CD4-positive, alpha-beta memory T cell (primary cell): ENCODE results near the gene C22orf15. TPM values are rescaled to one million over a fixed set of nuclear protein-coding genes. Genes with fewer than 3 reads are reported as not detected.
"Not testable (repeated sequence)": the region's sequence is repeated elsewhere in the genome, so short reads cannot be mapped to it uniquely, and the experiment has no call there.

Experiments used
- CTCF ChIA-PET: fragments of 350-600 bp; sonication (Branson Sonifier 250); formaldehyde crosslinking; loops from one replicate; lab custom pipeline; 2021; ENCODE audit warnings: inconsistent platforms; ENCODE audit not compliant: partially characterized antibody; lab: Charles Lee
- POLR2A ChIA-PET: fragments of 350-600 bp; sonication (Branson Sonifier 250); formaldehyde crosslinking; loops from one replicate; lab custom pipeline; 2021; ENCODE audit not compliant: partially characterized antibody; lab: Charles Lee
- DNase-seq, 5 donors: peaks; one replicate each; pipeline versions ENCODE4 v3.0.0 to v3.0.0-alpha.2; 2020 to 2022; ENCODE audit warnings: mixed read lengths in 1 of 5
- H3K27ac ChIP-seq: one replicate; pipeline ENCODE4 v1.7.0; 2013; ENCODE audit warnings: low read depth, low read length
- H3K27me3 ChIP-seq: 2 replicates; pipeline ENCODE4 v1.7.0; 2013; ENCODE audit warnings: mild to moderate bottlenecking, low read length, moderate library complexity; ENCODE audit not compliant: insufficient read depth
- H3K36me3 ChIP-seq: 2 replicates; pipeline ENCODE4 v1.7.0; 2013; ENCODE audit warnings: mild to moderate bottlenecking, low read length, moderate library complexity; ENCODE audit not compliant: insufficient read depth
- H3K4me1 ChIP-seq: 2 replicates; pipeline ENCODE4 v1.7.0; 2013; ENCODE audit warnings: mild to moderate bottlenecking, low read length, moderate library complexity; ENCODE audit not compliant: insufficient read depth
- H3K4me3 ChIP-seq, 2 donors: one replicate each; pipeline ENCODE4 v1.7.0; 2013; ENCODE audit warnings: low read length in 2 of 2, mild to moderate bottlenecking in 1 of 2
- H3K9me3 ChIP-seq, 2 donors: one replicate each; pipeline ENCODE4 v1.7.0; 2013; ENCODE audit warnings: low read length in 2 of 2, control low read depth in 1 of 2; ENCODE audit not compliant: control insufficient read depth in 1 of 2
- H3K27ac Mint-ChIP-seq, 7 donors: one replicate each; pipeline ENCODE4 v1.8.0; 2020 to 2021; ENCODE audit warnings: mixed read lengths in 7 of 7, mild to moderate bottlenecking in 6 of 7, inconsistent platforms in 3 of 7, moderate library complexity in 3 of 7
- H3K27me3 Mint-ChIP-seq, 2 donors: one replicate each; pipeline ENCODE4 v1.8.0; 2020 to 2021; ENCODE audit warnings: mixed read lengths in 2 of 2
- H3K36me3 Mint-ChIP-seq, 2 donors: one replicate each; pipeline ENCODE4 v1.8.0; 2020 to 2021; ENCODE audit warnings: mixed read lengths in 2 of 2, inconsistent platforms in 1 of 2, mild to moderate bottlenecking in 1 of 2
- H3K4me1 Mint-ChIP-seq, 4 donors: one replicate each; pipeline ENCODE4 v1.8.0; 2020 to 2021; ENCODE audit warnings: mixed read lengths in 4 of 4, mild to moderate bottlenecking in 1 of 4
- H3K4me3 Mint-ChIP-seq, 8 donors: one replicate each; pipeline ENCODE4 v1.8.0; 2020 to 2021; ENCODE audit warnings: mixed read lengths in 8 of 8, mild to moderate bottlenecking in 7 of 8, moderate library complexity in 6 of 8, inconsistent platforms in 3 of 8
- H3K9me3 Mint-ChIP-seq, 8 donors: one replicate each; pipeline ENCODE4 v1.8.0; 2020 to 2021; ENCODE audit warnings: mixed read lengths in 8 of 8, mild to moderate bottlenecking in 5 of 8, inconsistent platforms in 3 of 8, moderate library complexity in 1 of 8
- intact Hi-C: fragments of 100-400 bp; cut with micrococcal nuclease; formaldehyde crosslinking; loops from one replicate; pipeline ENCODE4 v1.15.1; 2023
- polyA plus RNA-seq, 2 donors: library from polyadenylated mRNA; unstranded; fragments of 300-500 nt; fragmentation: Illumina TruSeq; gene quantifications; one replicate each; pipeline ENCODE4 v1.2.3, GENCODE V29; 2021
- total RNA-seq, 2 experiments: library from RNA; stranded (reverse); gene quantifications; one replicate each; pipeline ENCODE4 v1.2.3, GENCODE V29; 2021

The C22orf15 gene
- total and polyA plus RNA-seq, 4 experiments from 2014 or later, result 0.34 to 1.9 (median 1.4) TPM

DNA sequence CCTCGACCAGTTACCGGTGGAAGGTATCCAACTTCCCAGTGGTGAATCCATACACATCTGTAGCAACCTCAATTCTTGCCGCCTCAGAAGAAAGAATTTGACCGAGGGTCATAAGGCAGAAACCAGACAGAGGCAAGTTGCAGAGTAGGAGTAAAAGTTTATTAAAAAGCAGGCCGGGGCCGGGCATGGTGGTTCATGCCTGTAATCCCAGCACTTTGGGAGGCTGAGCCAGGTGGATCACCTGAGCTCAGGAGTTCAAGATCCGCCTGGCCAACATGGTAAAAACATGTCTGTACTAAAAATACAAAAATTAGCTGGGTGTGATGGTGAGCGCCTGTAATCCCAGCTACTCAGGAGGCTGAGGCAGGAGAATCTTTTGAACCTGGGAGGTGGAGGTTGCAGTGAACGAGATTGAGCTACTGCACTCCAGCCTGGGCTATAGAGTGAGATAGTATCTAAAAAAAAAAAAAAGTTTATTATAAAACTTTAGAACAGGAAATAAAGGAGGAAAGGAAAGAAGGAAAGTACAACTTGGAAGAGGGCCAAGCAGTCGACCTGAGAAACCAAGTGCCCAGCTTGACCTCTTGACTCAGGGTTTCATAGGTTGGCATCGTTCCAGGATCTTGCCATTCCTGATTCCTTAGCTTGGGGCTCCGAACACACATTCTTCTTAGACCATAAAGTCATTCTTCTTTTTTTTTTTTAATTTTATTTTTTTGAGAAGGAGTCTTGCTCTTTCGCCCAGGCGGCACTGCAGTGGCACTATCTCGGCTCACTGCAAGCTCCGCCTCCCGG, 44.2 kb upstream of the C22orf15 start:
- H3K4me3 ChIP-seq, result no peak overlapping the region
- ChIA-PET POLR2A (interaction anchor here (1.0 to 3.2 kb wide), 4 partner anchors 21 to 69 kb away, joined by 3 to 76 read pairs (median 10); partner anchors contain the start of genes SMARCB1 and ZNF70), CTCF (interaction anchor here (0.6 to 0.9 kb wide), 2 partner anchors 32 to 39 kb away, joined by 3 read pairs; partner anchors contain the start of gene ZNF70)
- peaks cover 10% of the 10 kb centered on the region for H3K36me3 ChIP-seq
- H3K4me1 ChIP-seq, result peaks cover 21% of the 10 kb centered on the region
- H3K27me3 Mint-ChIP-seq, result peaks cover 0 to 2% of the 10 kb centered on the region in 2 donors
- H3K27ac ChIP-seq, result no peak overlapping the region
- intact Hi-C loops, result loop anchor here (5.0 kb wide), 3 partner anchors 34 to 119 kb away; partner anchors contain the start of genes DERL3, SMARCB1, VPREB3 and ZNF70
- H3K4me1 Mint-ChIP-seq, result peaks cover 7 to 28% (median 13%) of the 10 kb centered on the region in 4 donors
- peaks cover 0 to 2% (median 0%) of the 10 kb centered on the region in 8 donors for H3K9me3 Mint-ChIP-seq
- no peak for DNase-seq
- no peaks in the 10 kb centered on the region for H3K9me3 ChIP-seq
- H3K36me3 Mint-ChIP-seq, result peaks cover 6 to 10% of the 10 kb centered on the region in 2 donors
- peak overlapping the region in 5 of 8 donors; percentile 15 to 54 (median 34) for H3K4me3 Mint-ChIP-seq
- H3K27ac Mint-ChIP-seq, result peak overlapping the region in 2 of 7 donors; percentile 63 to 75
- no peaks in the 10 kb centered on the region for H3K27me3 ChIP-seq

DNA sequence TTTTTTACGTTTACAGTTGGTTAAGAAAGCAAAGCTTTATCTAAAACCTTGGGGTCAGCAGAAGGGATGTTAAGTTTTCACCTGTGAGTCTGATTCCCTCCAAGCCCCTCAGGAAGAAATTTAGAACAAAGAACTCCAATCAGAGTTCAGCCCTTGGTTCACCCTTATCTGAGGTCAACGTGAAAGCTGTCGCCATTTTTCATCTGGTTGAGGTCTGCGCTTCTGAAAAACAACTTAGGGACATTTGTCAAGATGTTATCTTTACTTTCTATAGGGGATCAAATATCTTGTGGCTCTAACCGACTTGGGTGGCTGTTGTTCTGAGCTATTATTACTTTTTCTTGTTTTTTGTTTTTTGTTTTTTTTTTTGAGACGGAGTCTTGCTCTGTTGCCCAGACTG, 41.9 kb upstream of the C22orf15 start:
- H3K27ac ChIP-seq, result no peak overlapping the region
- POLR2A ChIA-PET, result no interaction called here

DNA sequence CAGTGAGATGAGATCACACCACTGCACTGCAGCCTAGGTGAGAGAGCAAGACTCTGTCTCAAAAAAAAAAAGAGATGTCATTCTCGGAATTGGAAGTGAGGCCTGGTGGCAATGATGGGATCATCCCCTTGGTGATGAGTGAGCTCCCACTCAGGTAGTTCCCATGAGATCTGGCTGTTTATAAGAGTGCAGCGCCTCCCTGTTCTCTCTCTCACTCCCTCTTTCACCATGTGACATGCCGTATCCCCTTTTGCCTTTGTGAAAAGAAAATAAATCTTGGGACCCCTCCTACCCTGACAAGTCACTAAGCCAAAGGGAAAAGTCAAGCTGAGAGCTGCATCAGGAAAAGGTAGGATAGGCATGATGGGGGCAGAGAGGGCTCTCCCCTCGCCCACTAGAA, 40.6 kb upstream of the C22orf15 start:
- no peaks in the 10 kb centered on the region for H3K36me3 Mint-ChIP-seq
- H3K27me3 Mint-ChIP-seq, result peaks cover 5 to 9% of the 10 kb centered on the region in 2 donors
- peaks cover 2 to 5% (median 3%) of the 10 kb centered on the region in 4 donors for H3K4me1 Mint-ChIP-seq
- H3K4me3 ChIP-seq, result no peak overlapping the region
- ChIA-PET POLR2A (no interaction called here), CTCF (no interaction called here)
- no peak for DNase-seq
- no peak overlapping the region for H3K4me3 Mint-ChIP-seq
- H3K4me1 ChIP-seq, result peaks cover 4% of the 10 kb centered on the region
- no peak overlapping the region for H3K27ac ChIP-seq
- H3K27me3 ChIP-seq, result no peaks in the 10 kb centered on the region
- peaks cover 0 to 2% (median 0%) of the 10 kb centered on the region in 8 donors for H3K9me3 Mint-ChIP-seq
- H3K36me3 ChIP-seq, result no peaks in the 10 kb centered on the region
- H3K27ac Mint-ChIP-seq, result no peak overlapping the region
- H3K9me3 ChIP-seq, result no peaks in the 10 kb centered on the region
- intact Hi-C loops, result no loop called here

More for the DNA sequence above, 41.9 kb upstream of the C22orf15 start:
- Mint-ChIP-seq H3K9me3 (peaks cover 0 to 2% (median 0%) of the 10 kb centered on the region in 8 donors), H3K27me3 (peaks cover 0 to 6% of the 10 kb centered on the region in 2 donors), H3K36me3 (no peaks in the 10 kb centered on the region), H3K4me1 (peaks cover 4 to 13% (median 5%) of the 10 kb centered on the region in 4 donors), H3K4me3 (no peak overlapping the region), H3K27ac (no peak overlapping the region)
- Histone ChIP-seq H3K4me1 (peaks cover 12% of the 10 kb centered on the region), H3K36me3 (no peaks in the 10 kb centered on the region), H3K4me3 (no peak overlapping the region), H3K9me3 (no peaks in the 10 kb centered on the region), H3K27me3 (no peaks in the 10 kb centered on the region)
- CTCF ChIA-PET, result interaction anchor here (0.8 to 1.5 kb wide), 2 partner anchors 46 to 126 kb away, joined by 3 read pairs; no protein-coding TSS in a partner anchor
- intact Hi-C loops, result no loop called here
- no peak for DNase-seq

DNA sequence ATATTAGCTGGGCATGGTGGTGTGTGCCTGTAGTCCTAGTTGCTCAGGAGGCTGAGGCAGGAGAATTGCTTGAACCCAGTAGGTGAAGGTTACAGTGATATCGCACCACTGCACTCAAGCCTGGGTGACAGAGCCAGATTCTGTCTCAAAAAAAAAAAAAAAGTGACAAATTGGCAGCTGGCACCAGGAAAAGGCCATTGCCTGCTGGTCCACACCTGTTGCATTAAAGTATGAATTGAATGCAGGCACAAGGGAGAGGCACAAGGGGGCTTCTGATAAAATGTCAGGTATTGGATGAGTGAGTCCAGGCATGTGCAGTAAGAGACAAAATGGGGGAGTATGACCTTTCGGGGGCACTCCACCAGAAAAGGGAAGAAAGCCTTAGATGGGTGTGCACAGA, 40.1 kb upstream of the C22orf15 start:
- no peak overlapping the region for H3K27ac Mint-ChIP-seq
- Histone ChIP-seq H3K4me3 (no peak overlapping the region), H3K27me3 (no peaks in the 10 kb centered on the region), H3K27ac (no peak overlapping the region), H3K36me3 (no peaks in the 10 kb centered on the region), H3K4me1 (no peaks in the 10 kb centered on the region), H3K9me3 (no peaks in the 10 kb centered on the region)
- H3K4me1 Mint-ChIP-seq, result no peaks in the 10 kb centered on the region
- no peak overlapping the region for H3K4me3 Mint-ChIP-seq
- DNase-seq, result no peak
- ChIA-PET CTCF (no interaction called here), POLR2A (no interaction called here)
- no peaks in the 10 kb centered on the region for H3K36me3 Mint-ChIP-seq
- intact Hi-C loops, result no loop called here
- H3K27me3 Mint-ChIP-seq, result peaks cover 5 to 9% of the 10 kb centered on the region in 2 donors
- H3K9me3 Mint-ChIP-seq, result peaks cover 0 to 2% (median 0%) of the 10 kb centered on the region in 8 donors

DNA sequence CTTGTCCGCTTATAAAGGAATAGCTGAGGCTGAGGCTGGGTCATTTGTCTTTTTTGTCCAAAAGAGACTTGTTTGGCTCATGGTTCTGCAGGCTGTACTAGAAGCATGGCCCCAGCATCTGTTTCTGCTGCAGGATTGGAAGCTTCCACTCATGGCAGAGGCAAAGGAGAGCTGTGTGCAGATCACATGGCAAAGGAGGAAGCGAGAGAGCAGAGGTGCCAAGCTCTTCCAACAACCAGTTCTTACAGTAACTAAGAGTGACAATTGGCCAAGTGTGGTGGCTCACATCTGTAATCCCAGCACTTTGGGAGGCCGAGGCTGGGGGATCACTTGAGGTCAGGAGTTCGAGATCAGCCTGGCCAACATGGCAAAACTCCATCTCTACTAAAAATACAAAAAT, 34.7 kb upstream of the C22orf15 start:
- CTCF ChIA-PET, H3K36me3 Mint-ChIP-seq, H3K4me3 ChIP-seq, H3K9me3 ChIP-seq, POLR2A ChIA-PET, H3K9me3 Mint-ChIP-seq, intact Hi-C loops, DNase-seq, H3K36me3 ChIP-seq, H3K27me3 ChIP-seq, H3K27ac Mint-ChIP-seq, H3K4me1 ChIP-seq, H3K4me1 Mint-ChIP-seq, H3K27ac ChIP-seq, H3K4me3 Mint-ChIP-seq: not testable (repeated sequence)
- peaks cover 5 to 11% of the 10 kb centered on the region in 2 donors for H3K27me3 Mint-ChIP-seq

DNA sequence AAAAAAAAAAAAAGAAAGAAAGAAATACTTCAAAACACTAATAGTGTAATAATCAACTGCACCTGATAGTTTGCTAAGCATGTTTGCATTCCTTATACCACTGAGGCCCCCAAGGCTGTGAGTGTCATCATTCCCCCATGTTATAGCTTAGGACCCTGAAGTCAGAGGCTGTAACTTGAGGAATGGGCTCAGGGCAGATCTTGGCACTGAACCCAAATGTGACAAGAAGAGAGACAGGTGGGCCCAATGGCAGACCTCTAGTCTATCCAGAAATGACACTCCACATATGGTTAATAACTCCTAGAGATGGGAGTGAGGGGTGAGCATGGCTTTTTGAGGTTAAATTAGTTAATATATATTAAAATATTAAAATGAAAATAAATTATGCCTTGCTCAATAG, 25.1 kb upstream of the C22orf15 start:
- H3K27me3 ChIP-seq, result no peaks in the 10 kb centered on the region
- no peak for DNase-seq
- ChIA-PET CTCF (interaction anchor here (0.7 kb wide), 1 partner anchor 34 kb away, joined by 3 read pairs; no protein-coding TSS in a partner anchor), POLR2A (no interaction called here)
- Mint-ChIP-seq H3K4me3 (no peak overlapping the region), H3K27me3 (no peaks in the 10 kb centered on the region), H3K4me1 (no peaks in the 10 kb centered on the region), H3K27ac (no peak overlapping the region), H3K9me3 (no peaks in the 10 kb centered on the region), H3K36me3 (peaks cover 0 to 2% of the 10 kb centered on the region in 2 donors)
- no peaks in the 10 kb centered on the region for H3K4me1 ChIP-seq
- H3K4me3 ChIP-seq, result no peak overlapping the region
- intact Hi-C loops, result no loop called here
- H3K27ac ChIP-seq, result no peak overlapping the region
- no peaks in the 10 kb centered on the region for H3K9me3 ChIP-seq
- no peaks in the 10 kb centered on the region for H3K36me3 ChIP-seq

DNA sequence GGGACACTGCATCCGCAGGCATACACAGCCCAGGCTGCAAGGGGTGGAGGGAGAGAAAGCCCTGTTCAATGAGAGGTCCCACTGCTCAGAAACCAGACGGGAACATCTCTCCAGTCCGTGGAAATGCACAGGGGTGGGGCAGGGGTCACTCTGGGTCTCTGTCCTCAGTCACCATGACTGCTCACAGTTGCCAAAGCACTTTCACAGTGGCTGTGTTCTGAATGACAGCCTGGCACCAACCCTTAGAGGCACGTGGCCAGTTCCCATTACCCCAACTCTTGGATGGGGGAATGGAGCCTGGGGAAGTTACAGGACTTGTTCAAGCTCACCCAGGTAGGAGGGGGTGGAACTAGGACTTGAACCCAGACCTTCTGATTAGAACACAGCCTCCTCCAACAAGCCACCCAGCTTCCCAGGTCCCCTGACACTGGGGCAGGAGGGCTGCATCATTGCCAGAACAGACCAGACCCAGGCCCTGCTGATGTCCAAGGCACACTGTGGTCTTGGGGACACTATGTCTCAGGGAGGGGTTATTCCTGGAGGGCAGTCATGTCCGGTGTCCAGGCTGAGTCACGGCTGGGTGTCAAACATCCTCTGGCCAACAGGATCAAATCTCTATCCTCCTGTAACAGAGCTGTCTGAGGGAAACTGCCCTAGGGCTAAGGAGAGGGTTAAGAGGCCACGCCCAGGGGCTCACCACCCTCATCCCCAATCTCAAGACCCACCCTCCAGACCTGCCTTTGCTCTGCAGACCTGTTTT, 20.1 kb upstream of the C22orf15 start:
- Histone ChIP-seq H3K4me1 (no peaks in the 10 kb centered on the region), H3K9me3 (no peaks in the 10 kb centered on the region), H3K27ac (no peak overlapping the region), H3K36me3 (no peaks in the 10 kb centered on the region), H3K27me3 (no peaks in the 10 kb centered on the region), H3K4me3 (no peak overlapping the region)
- intact Hi-C loops, result no loop called here
- no peak for DNase-seq
- POLR2A ChIA-PET, result no interaction called here
- CTCF ChIA-PET, result no interaction called here
- H3K4me1 Mint-ChIP-seq, result peaks cover 0 to 5% (median 1%) of the 10 kb centered on the region in 4 donors
- no peak overlapping the region for H3K4me3 Mint-ChIP-seq
- peaks cover 26 to 31% of the 10 kb centered on the region in 2 donors for H3K36me3 Mint-ChIP-seq
- no peak overlapping the region for H3K27ac Mint-ChIP-seq
- peaks cover 0 to 9% (median 2%) of the 10 kb centered on the region in 8 donors for H3K9me3 Mint-ChIP-seq
- no peaks in the 10 kb centered on the region for H3K27me3 Mint-ChIP-seq
